HepG2 (cell line): ENCODE measurements around the gene HSD11B1. TPM values are rescaled to one million over a fixed set of nuclear protein-coding genes. Genes with fewer than 3 reads are reported as not detected.

Experiments used
- ATAC-seq: fragments of 200-7000 bp; cut with Tn5 transposase; 3 replicates; pipeline ENCODE4 v1.9.1; 2020; ENCODE audit warnings: mild to moderate bottlenecking, moderate library complexity
- BruUV-seq: library from RNA; stranded (reverse); fragments of 400-500 nt; replicated peaks from 2 replicates; lab custom pipeline; 2021; lab: Mats Ljungman, UMichigan
- CTCF ChIA-PET: fragments of 300-600 bp; formaldehyde crosslinking; extraction: SDS; loops from one replicate; lab custom pipeline; 2021; ENCODE audit warnings: low total read pairs, inconsistent platforms, low intra/inter-chr PET ratio; lab: Yijun Ruan, JAX
- POLR2A ChIA-PET: fragments of 350-600 bp; sonication (Branson Sonifier 250); formaldehyde crosslinking; loops from one replicate; lab custom pipeline; 2020; ENCODE audit warnings: antibody characterized with exemption, inconsistent platforms; lab: Yijun Ruan, JAX
- DNase-seq: peaks from one replicate; pipeline ENCODE4 v3.0.0-alpha.2; 2015; ENCODE audit warnings: low spot score
- FAIRE-seq: peaks from 3 replicates; lab custom pipeline; 2011; peaks lifted over from hg19 to GRCh38; lab: Jason Lieb, UNC
- H2AFZ ChIP-seq: one replicate; pipeline ENCODE4 v1.6.1; 2011; ENCODE audit warnings: low read length, inconsistent platforms
- H3K27ac ChIP-seq: fragments of 300-600 bp; 3 replicates; pipeline ENCODE4 v1.8.0; 2011; ENCODE audit warnings: mixed run types, mild to moderate bottlenecking, mixed read lengths, low read length, inconsistent platforms; ENCODE audit not compliant: insufficient read depth; ENCODE audit errors: extremely low read length
- H3K27me3 ChIP-seq, 2 experiments: fragments of 200-600 bp in 1 of 2; 2 replicates in 1 of 2; 3 replicates in 1 of 2; pipeline versions ENCODE4 v1.6.0 to v1.8.0; 2011; ENCODE audit warnings: low read length in 2 of 2, mild to moderate bottlenecking in 2 of 2, moderate library complexity in 2 of 2, inconsistent platforms in 1 of 2; ENCODE audit not compliant: insufficient read depth in 2 of 2, control insufficient read depth in 1 of 2
- H3K36me3 ChIP-seq, 2 experiments: fragments of 200-600 bp in 1 of 2; replicated peaks in 1 of 2; 2 replicates in 1 of 2; 3 replicates in 1 of 2; pipeline versions ENCODE4 v1.5.1 to v1.8.0; 2011; ENCODE audit warnings: low read length in 2 of 2, inconsistent platforms in 1 of 2; ENCODE audit not compliant: insufficient read depth in 2 of 2, control insufficient read depth in 1 of 2
- H3K4me1 ChIP-seq: 2 replicates; pipeline ENCODE4 v1.5.1; 2012; ENCODE audit warnings: low read length, inconsistent platforms; ENCODE audit not compliant: insufficient read depth
- H3K4me2 ChIP-seq: 2 replicates; pipeline ENCODE4 v1.6.0; 2011; ENCODE audit warnings: low read depth, low read length, inconsistent platforms
- H3K4me3 ChIP-seq, 3 experiments: fragments of 200-600 bp in 1 of 3; sonication (generic), shearing (Covaris generic) in 1 of 3; replicated peaks in 1 of 3; 2 replicates each; pipeline ENCODE4 v1.5.1; 2011 to 2016; ENCODE audit warnings: low read length in 3 of 3, inconsistent platforms in 2 of 3, low read depth in 2 of 3, mild to moderate bottlenecking in 2 of 3, control low read depth in 1 of 3, mixed read lengths in 1 of 3; ENCODE audit not compliant: insufficient read depth in 1 of 3
- H3K79me2 ChIP-seq: one replicate; pipeline ENCODE4 v1.6.1; 2011; ENCODE audit warnings: low read length, inconsistent platforms; ENCODE audit not compliant: insufficient read depth
- H3K9ac ChIP-seq: 2 replicates; pipeline ENCODE4 v1.6.0; 2011; ENCODE audit warnings: mild to moderate bottlenecking, low read depth, low read length, inconsistent platforms; ENCODE audit not compliant: insufficient read depth
- H3K9me3 ChIP-seq: 2 replicates; pipeline ENCODE4 v1.5.1; 2012; ENCODE audit warnings: mild to moderate bottlenecking, low read length
- H4K20me1 ChIP-seq: 2 replicates; pipeline ENCODE4 v1.6.0; 2011; ENCODE audit warnings: inconsistent platforms, mild to moderate bottlenecking, low read length, moderate library complexity; ENCODE audit not compliant: insufficient read depth
- CEBPG ChIP-seq: IDR thresholded peaks from 2 replicates; pipeline ENCODE4 v1.6.1; 2016
- CSRNP1 ChIP-seq: sonication (generic); formaldehyde crosslinking; IDR thresholded peaks from 2 replicates; pipeline ENCODE4 v1.8.1; 2023; ENCODE audit warnings: mild to moderate bottlenecking, missing genetic modification reagents
- HMGA1 ChIP-seq: sonication (generic); formaldehyde crosslinking; conservative IDR thresholded peaks from 2 replicates; pipeline ENCODE4 v1.4.0; 2020; ENCODE audit warnings: missing genetic modification reagents
- MTERF4 ChIP-seq: sonication (generic); formaldehyde crosslinking; IDR thresholded peaks from 2 replicates; pipeline ENCODE4 v1.8.0; 2023; ENCODE audit warnings: mild to moderate bottlenecking, missing genetic modification reagents
- NFE2L1 ChIP-seq: sonication (generic); formaldehyde crosslinking; IDR thresholded peaks from 2 replicates; pipeline ENCODE4 v1.4.0; 2020; ENCODE audit warnings: missing genetic modification reagents, mild to moderate bottlenecking, borderline replicate concordance
- ZBTB4 ChIP-seq: sonication (generic); formaldehyde crosslinking; IDR thresholded peaks from 2 replicates; pipeline ENCODE4 v1.4.0; 2020; ENCODE audit warnings: missing genetic modification reagents, mild to moderate bottlenecking, borderline replicate concordance
- ZBTB7A ChIP-seq: sonication (generic); formaldehyde crosslinking; IDR thresholded peaks from 2 replicates; pipeline ENCODE4 v1.8.0; 2022; ENCODE audit warnings: mild to moderate bottlenecking, missing genetic modification reagents
- ZNF17 ChIP-seq: sonication (generic); formaldehyde crosslinking; IDR thresholded peaks from 2 replicates; pipeline ENCODE4 v1.5.0; 2020; ENCODE audit warnings: mild to moderate bottlenecking, missing genetic modification reagents
- ZNF510 ChIP-seq: sonication (generic); formaldehyde crosslinking; IDR thresholded peaks from 2 replicates; pipeline ENCODE4 v1.4.0; 2020; ENCODE audit warnings: low read depth, mild to moderate bottlenecking, missing genetic modification reagents
- ZNF562 ChIP-seq: sonication (generic); formaldehyde crosslinking; IDR thresholded peaks from 2 replicates; pipeline ENCODE4 v1.8.0; 2022; ENCODE audit warnings: missing genetic modification reagents, borderline replicate concordance
- ZNF598 ChIP-seq: sonication (generic); formaldehyde crosslinking; IDR thresholded peaks from 2 replicates; pipeline ENCODE4 v1.5.1; 2020; ENCODE audit warnings: mild to moderate bottlenecking, missing genetic modification reagents, borderline replicate concordance
- WGBS: methylation state at CpG from one replicate; pipeline ENCODE4 v1.1.6; 2017; ENCODE audit warnings: low lambda C conversion rate; 5-methylcytosine and 5-hydroxymethylcytosine counted together
- in situ Hi-C: cut with HindIII; loops from 2 replicates; pipeline ENCODE4 v1.10.0; 2017; ENCODE audit warnings: low pct_unique_long_range_greater_than_20kb; ENCODE audit not compliant: extremely low pct_ligation_motif_present
- intact Hi-C: fragments of 100-400 bp; cut with micrococcal nuclease; formaldehyde crosslinking; loops from one replicate; pipeline ENCODE4 v1.10.0; 2022; ENCODE audit not compliant: unreplicated experiment
- polyA plus RNA-seq, 8 experiments: library from polyadenylated mRNA; depleted of rRNA in 3 of 8; stranded (reverse) in 7 of 8; unstranded in 1 of 8; fragments of >200 nt; fragmentation: Illumina TruSeq in 4 of 8; extraction: Trizol in 4 of 8; gene quantifications; 2 replicates each; pipeline versions ENCODE4 v1.2.1 to v1.2.3, GENCODE V29; 2011 to 2016; ENCODE audit warnings: low read depth in 4 of 8, missing spikeins in 1 of 8, mixed read lengths in 1 of 8; ENCODE audit not compliant: insufficient read depth in 1 of 8
- total RNA-seq, 5 experiments: library from RNA; depleted of rRNA; stranded (reverse); fragments of >200 nt; fragmentation: Illumina TruSeq; extraction: Trizol; gene quantifications; 2 replicates each; pipeline ENCODE4 v1.2.3, GENCODE V29; 2016; ENCODE audit warnings: low read depth in 1 of 5

HSD11B1 gene
- total and polyA plus RNA-seq, 2 of the 13 experiments (the other 11 are each of a cell fraction or from before 2014, with no cell fraction given): not detected

GRCh38 chr1:209775678-209776077 lies 71.0 kb downstream of the HSD11B1 start (continued):
- no peak for TF ChIP-seq ZNF17 (CRISPR knock-in tag)
- TF ChIP-seq MTERF4 (CRISPR knock-in tag): no peak
- TF ChIP-seq ZBTB7A: no peak
- TF ChIP-seq HMGA1 (CRISPR knock-in tag): no peak
- no peak for TF ChIP-seq NFE2L1 (CRISPR knock-in tag)
- TF ChIP-seq CSRNP1: no peak

GRCh38 chr1:209777587-209777986 lies 72.9 kb downstream of the HSD11B1 start:
- DNase-seq (no peak), ATAC-seq (no peak), FAIRE-seq (no peak)
- in situ Hi-C loops: no loop called here
- CTCF ChIA-PET: no interaction called here
- intact Hi-C loops: no loop called here
- H3K79me2 ChIP-seq: no peaks in the 10 kb centered on the region
- H3K4me2 ChIP-seq: no peak overlapping the region
- H3K27ac ChIP-seq: no peak overlapping the region
- H2AFZ ChIP-seq: no peak overlapping the region
- 25% methylated on average over 2 of the region's 2 CpGs for whole genome bisulfite sequencing
- no peaks in the 10 kb centered on the region for H3K4me1 ChIP-seq
- H3K9ac ChIP-seq: no peak overlapping the region
- H3K27me3 ChIP-seq: no peaks in the 10 kb centered on the region
- H4K20me1 ChIP-seq: no peaks in the 10 kb centered on the region
- POLR2A ChIA-PET: no interaction called here
- TF ChIP-seq ZNF598 (CRISPR knock-in tag) (no peak), ZNF562 (no peak), CEBPG (CRISPR knock-in tag) (no peak), ZNF510 (CRISPR knock-in tag) (no peak), ZBTB4 (no peak)
- H3K4me3 ChIP-seq: no peak overlapping the region
- H3K9me3 ChIP-seq: no peaks in the 10 kb centered on the region
- no peaks in the 10 kb centered on the region for H3K36me3 ChIP-seq
- BruUV-seq: no TSS peak
